Right ventricle myocardium superior (tissue), 1 donor: ENCODE measurements around the gene SP110. TPM values are rescaled to one million over a fixed set of nuclear protein-coding genes. Genes with fewer than 3 reads are reported as not detected.
"Not testable (repeated sequence)": the region's sequence is repeated elsewhere in the genome, so short reads cannot be mapped to it uniquely, and the experiment has no call there.

Experiments used
- ATAC-seq: fragments of 200-7000 bp; cut with Tn5 transposase; one replicate; pipeline ENCODE4 v1.9.1; 2020; ENCODE audit warnings: mild to moderate bottlenecking; ENCODE audit not compliant: poor library complexity
- DNase-seq: peaks from one replicate; pipeline ENCODE4 v3.0.0-alpha.2; 2020
- intact Hi-C: fragments of 100-400 bp; cut with DNase I; formaldehyde crosslinking; loops from one replicate; pipeline ENCODE4 v1.11.2; 2022
- total RNA-seq: library from RNA; stranded (reverse); fragmentation: NEBNext Ultra II Directional; extraction: Animal tissue kit (Norgen Biotek cat#: 25700); gene quantifications from one replicate; pipeline ENCODE4 v1.2.1, GENCODE V29; 2021
- donor health status: DM: no; HTN: yes; CAD: no; lungs with severe emphysema.

Gene SP110
- total RNA-seq, 1 donor from 2014 or later, result 8.6 TPM

GRCh38 chr2:230137902-230138539 lies 81.8 kb downstream of the SP110 start:
- intact Hi-C loops, result no loop called here
- ATAC-seq, result no peak

GRCh38 chr2:230135130-230135525 lies 84.7 kb downstream of the SP110 start:
- intact Hi-C loops, result no loop called here
- DNase-seq (no peak), ATAC-seq (no peak)

More at GRCh38 chr2:230137902-230138539, 81.8 kb downstream of the SP110 start:
- DNase-seq, result no peak

GRCh38 chr2:230134496-230135129 lies 85.2 kb downstream of the SP110 start:
- intact Hi-C loops, result no loop called here
- peak; percentile 31 for ATAC-seq
- no peak for DNase-seq

- DNase-seq (no peak), ATAC-seq (peak; percentile 72)
- intact Hi-C loops, result no loop called here
Measured at GRCh38 chr2:230131366-230131765, 88.4 kb downstream of the SP110 start.

GRCh38 chr2:230130668-230131364 lies 89.0 kb downstream of the SP110 start:
- DNase-seq (peak; percentile 79), ATAC-seq (peak; percentile 88)
- intact Hi-C loops, result no loop called here

GRCh38 chr2:230129343-230129742 lies 90.4 kb downstream of the SP110 start:
- DNase-seq (no peak), ATAC-seq (no peak)
- intact Hi-C loops, result no loop called here

- intact Hi-C loops, result no loop called here
- DNase-seq, result no peak
- ATAC-seq, result no peak
Measured at GRCh38 chr2:230128623-230129342, 91.0 kb downstream of the SP110 start.

GRCh38 chr2:230127195-230127594 lies 92.6 kb downstream of the SP110 start:
- intact Hi-C loops, result no loop called here
- DNase-seq (no peak), ATAC-seq (no peak)

- ATAC-seq (peak; percentile 36), DNase-seq (peak; percentile 63)
- intact Hi-C loops, result no loop called here
Measured at GRCh38 chr2:230124757-230125431, 94.9 kb downstream of the SP110 start.

- intact Hi-C loops, result no loop called here
- no peak for DNase-seq
- ATAC-seq, result no peak
Measured at GRCh38 chr2:230124235-230124634, 95.5 kb downstream of the SP110 start.

- ATAC-seq, intact Hi-C loops, DNase-seq: not testable (repeated sequence)
Measured at GRCh38 chr2:230120376-230120775, 99.4 kb downstream of the SP110 start.

GRCh38 chr2:230119827-230120226 lies 100.0 kb downstream of the SP110 start:
- intact Hi-C loops, ATAC-seq, DNase-seq: not testable (repeated sequence)

Other genes with a start within 250 kb of the SP110 start
- 3.0 TPM for gene SLC16A14, start 151.1 kb downstream of the SP110 start, total RNA-seq
- 0.56 TPM for gene SP140, start 5.8 kb upstream of the SP110 start, total RNA-seq
- gene SP140L, start 107.2 kb upstream of the SP110 start, total RNA-seq, result 5.5 TPM
- 50.9 TPM for gene SP100, start 196.2 kb upstream of the SP110 start, total RNA-seq